Measurements from ENCODE around the gene CS.
A peak's percentile ranks its signal among the peaks of the same experiment; 100 is the strongest.
"Not testable (repeated sequence)": the region's sequence is repeated elsewhere in the genome, so short reads cannot be mapped to it uniquely, and the experiment has no call there.

CS gene

GRCh38 chr12:56317675-56318074, 17.5 kb upstream of the CS start:
- no peak for DNase-seq

- peak; percentile 96 for DNase-seq
Observed at GRCh38 chr12:56315622-56316473, 15.7 kb upstream of the CS start, which contains the start of gene CNPY2. Gene CNPY2, minus strand, starts transcription at chr12:56315988. Its CDS starts 771 bp downstream, at chr12:56315217.

GRCh38 chr12:56315249-56315621, 15.1 kb upstream of the CS start:
- DNase-seq, result peak; percentile 34

- no peak for DNase-seq
Observed at GRCh38 chr12:56311003-56311402, 10.9 kb upstream of the CS start.

GRCh38 chr12:56308714-56309113, 8.6 kb upstream of the CS start:
- no peak for DNase-seq

GRCh38 chr12:56307221-56307965, 7.3 kb upstream of the CS start:
- DNase-seq, result no peak

- DNase-seq, result no peak
Observed at GRCh38 chr12:56304872-56305590, 4.9 kb upstream of the CS start.

- DNase-seq, result no peak
Observed at GRCh38 chr12:56304276-56304675, 4.1 kb upstream of the CS start.

- DNase-seq, result no peak
Observed at GRCh38 chr12:56300644-56301464, 724 bp upstream of the CS start.

- no peak for DNase-seq
Observed at GRCh38 chr12:56299308-56299852, 750 bp downstream of the CS start.

- no peak for DNase-seq
Observed at GRCh38 chr12:56298828-56299227, 1.3 kb downstream of the CS start.

- DNase-seq, result no peak
Observed at GRCh38 chr12:56297400-56297799, 2.7 kb downstream of the CS start.

GRCh38 chr12:56296295-56296694, 3.8 kb downstream of the CS start:
- no peak for DNase-seq

GRCh38 chr12:56293795-56294194, 6.3 kb downstream of the CS start:
- no peak for DNase-seq

- no peak for DNase-seq
Observed at GRCh38 chr12:56288705-56289387, 11.3 kb downstream of the CS start.

- DNase-seq, result no peak
Observed at GRCh38 chr12:56286044-56286830, 13.9 kb downstream of the CS start.

- not testable (repeated sequence) for DNase-seq
Observed at GRCh38 chr12:56284263-56284662, 15.9 kb downstream of the CS start.

- no peak for DNase-seq
Observed at GRCh38 chr12:56282579-56282978, 17.6 kb downstream of the CS start.

GRCh38 chr12:56282030-56282429, 18.1 kb downstream of the CS start:
- DNase-seq, result no peak

- DNase-seq, result no peak
Observed at GRCh38 chr12:56280849-56281248, 19.3 kb downstream of the CS start.

GRCh38 chr12:56278905-56279304, 21.2 kb downstream of the CS start:
- no peak for DNase-seq
